ENCODE results near the gene MEAK7.

Gene MEAK7

GRCh38 chr16:84513123-84513522 is 8.7 kb upstream of the MEAK7 start:
- TF ChIP-seq CTCF (IDR thresholded peaks at IDR 0.05; ENCODE audit: low read depth, low read length, poor library complexity, severe bottlenecking) = no peak
- TF ChIP-seq EZH2phosphoT487 (IDR thresholded peaks at IDR 0.05; ENCODE audit: borderline replicate concordance, low read length) = no peak

GRCh38 chr16:84511831-84512230 is 7.4 kb upstream of the MEAK7 start:
- Histone ChIP-seq H3K36me3 (ENCODE audit: control insufficient read depth, low read length) (no peaks in the 10 kb centered on the region), H3K27me3 (ENCODE audit: control insufficient read depth, low read length) (no peaks in the 10 kb centered on the region), H3K79me2 (ENCODE audit: control insufficient read depth, low read length) (no peaks in the 10 kb centered on the region), H3K9me3 (ENCODE audit: control insufficient read depth, insufficient read depth, low read length) (no peaks in the 10 kb centered on the region), H4K20me1 (ENCODE audit: control insufficient read depth, insufficient read depth, low read depth, low read length) (no peaks in the 10 kb centered on the region), H3F3A (ENCODE audit: control insufficient read depth, insufficient read depth) (peaks cover 30% of the 10 kb centered on the region), H3K4me3 (ENCODE audit: low read length) (peak overlapping the region; percentile 66; the same call in 1 of the 2 replicates), H3K27ac (ENCODE audit: low read depth, low read length) (no peak overlapping the region), H3K9me2 (replicated peaks; ENCODE audit: control insufficient read depth, low read length) (no peaks in the 10 kb centered on the region), H3K4me1 (ENCODE audit: control insufficient read depth, low read length) (peaks cover 76% of the 10 kb centered on the region), H3K4me2 (ENCODE audit: low read length) (peak overlapping the region; percentile 77)
- TF ChIP-seq CTCF (IDR thresholded peaks at IDR 0.05; ENCODE audit: low read depth, low read length, poor library complexity, severe bottlenecking) (no peak), EZH2phosphoT487 (IDR thresholded peaks at IDR 0.05; ENCODE audit: borderline replicate concordance, low read length) (no peak)

More at GRCh38 chr16:84513123-84513522, 8.7 kb upstream of the MEAK7 start:
- H3K27me3 ChIP-seq (ENCODE audit: control insufficient read depth, low read length) = no peaks in the 10 kb centered on the region
- no peaks in the 10 kb centered on the region for H3K9me2 ChIP-seq (replicated peaks; ENCODE audit: control insufficient read depth, low read length)
- H3K9me3 ChIP-seq (ENCODE audit: control insufficient read depth, insufficient read depth, low read length) = no peaks in the 10 kb centered on the region
- no peaks in the 10 kb centered on the region for H3K36me3 ChIP-seq (ENCODE audit: control insufficient read depth, low read length)
- H3K4me2 ChIP-seq (ENCODE audit: low read length) = no peak overlapping the region
- no peak overlapping the region for H3K4me3 ChIP-seq (ENCODE audit: low read length)
- H4K20me1 ChIP-seq (ENCODE audit: control insufficient read depth, insufficient read depth, low read depth, low read length) = no peaks in the 10 kb centered on the region
- no peaks in the 10 kb centered on the region for H3K79me2 ChIP-seq (ENCODE audit: control insufficient read depth, low read length)
- H3K27ac ChIP-seq (ENCODE audit: low read depth, low read length) = 0 out of 2 replicates have a peak overlapping the region, but pooled peaks have one; percentile 83
- H3K4me1 ChIP-seq (ENCODE audit: control insufficient read depth, low read length) = peaks cover 63% of the 10 kb centered on the region
- peaks cover 18% of the 10 kb centered on the region for H3F3A ChIP-seq (ENCODE audit: control insufficient read depth, insufficient read depth)

- H3K4me2 ChIP-seq (ENCODE audit: low read length) = peak overlapping the region; percentile 77
- H3K27ac ChIP-seq (ENCODE audit: low read depth, low read length) = no peak overlapping the region
- H4K20me1 ChIP-seq (ENCODE audit: control insufficient read depth, insufficient read depth, low read depth, low read length) = no peaks in the 10 kb centered on the region
- no peaks in the 10 kb centered on the region for H3K27me3 ChIP-seq (ENCODE audit: control insufficient read depth, low read length)
- peaks cover 30% of the 10 kb centered on the region for H3F3A ChIP-seq (ENCODE audit: control insufficient read depth, insufficient read depth)
- no peaks in the 10 kb centered on the region for H3K9me2 ChIP-seq (replicated peaks; ENCODE audit: control insufficient read depth, low read length)
- H3K4me3 ChIP-seq (ENCODE audit: low read length) = peak overlapping the region; percentile 66
- no peaks in the 10 kb centered on the region for H3K79me2 ChIP-seq (ENCODE audit: control insufficient read depth, low read length)
- H3K9me3 ChIP-seq (ENCODE audit: control insufficient read depth, insufficient read depth, low read length) = no peaks in the 10 kb centered on the region
- no peaks in the 10 kb centered on the region for H3K36me3 ChIP-seq (ENCODE audit: control insufficient read depth, low read length)
- TF ChIP-seq CTCF (IDR thresholded peaks at IDR 0.05; ENCODE audit: low read depth, low read length, poor library complexity, severe bottlenecking) = peak; percentile 95
- TF ChIP-seq EZH2phosphoT487 (IDR thresholded peaks at IDR 0.05; ENCODE audit: borderline replicate concordance, low read length) = no peak
- H3K4me1 ChIP-seq (ENCODE audit: control insufficient read depth, low read length) = peaks cover 81% of the 10 kb centered on the region
Observed at GRCh38 chr16:84511180-84511800, 6.8 kb upstream of the MEAK7 start.

All from DOHH2 (cell line).